H9 (cell line): ENCODE results near the gene PLEKHG3. TPM values are rescaled to one million over a fixed set of nuclear protein-coding genes. Genes with fewer than 3 reads are reported as not detected.

Experiments used
- DNase-seq: peaks from one replicate; pipeline ENCODE4 v3.0.0-alpha.2; 2017
- H2AFZ ChIP-seq: one replicate; pipeline ENCODE4 v1.6.1; 2013; ENCODE audit warnings: mild to moderate bottlenecking, low read length, control low read depth, moderate library complexity
- H2AK5ac ChIP-seq: 2 replicates; pipeline ENCODE4 v1.6.1; 2013; ENCODE audit warnings: low read length, control low read depth, mixed read lengths; ENCODE audit not compliant: insufficient read length
- H2BK120ac ChIP-seq: one replicate; pipeline ENCODE4 v1.6.1; 2013; ENCODE audit warnings: low read depth, mild to moderate bottlenecking, low read length, control low read depth, inconsistent platforms; ENCODE audit not compliant: poor library complexity, severe bottlenecking
- H2BK12ac ChIP-seq: 2 replicates; pipeline ENCODE4 v1.6.1; 2013; ENCODE audit warnings: low read length, control low read depth, mixed read lengths, low read depth; ENCODE audit not compliant: insufficient read length
- H2BK15ac ChIP-seq: 2 replicates; pipeline ENCODE4 v1.6.1; 2013; ENCODE audit warnings: low read depth, low read length, control low read depth
- H2BK20ac ChIP-seq: one replicate; pipeline ENCODE4 v1.6.1; 2013; ENCODE audit warnings: low read depth, mild to moderate bottlenecking, low read length, control low read depth, inconsistent platforms; ENCODE audit not compliant: poor library complexity, severe bottlenecking
- H2BK5ac ChIP-seq: 2 replicates; pipeline ENCODE4 v1.6.1; 2013; ENCODE audit warnings: low read length, control low read depth, mixed read lengths; ENCODE audit not compliant: insufficient read length
- H3K14ac ChIP-seq: 2 replicates; pipeline ENCODE4 v1.6.1; 2013; ENCODE audit warnings: low read length, control low read depth; ENCODE audit not compliant: insufficient read depth
- H3K18ac ChIP-seq: 2 replicates; pipeline ENCODE4 v1.6.1; 2013; ENCODE audit warnings: low read depth, mild to moderate bottlenecking, mixed read lengths, low read length, control low read depth; ENCODE audit not compliant: insufficient read length
- H3K23ac ChIP-seq: 2 replicates; pipeline ENCODE4 v1.6.1; 2013; ENCODE audit warnings: low read length, control low read depth, mixed read lengths, low read depth; ENCODE audit not compliant: insufficient read length
- H3K23me2 ChIP-seq: 2 replicates; pipeline ENCODE4 v1.6.1; 2013; ENCODE audit warnings: low read depth, mild to moderate bottlenecking, mixed read lengths, low read length, control low read depth; ENCODE audit not compliant: insufficient read length, poor library complexity, severe bottlenecking
- H3K27ac ChIP-seq: 2 replicates; pipeline ENCODE4 v1.5.1; 2013; ENCODE audit warnings: low read length, control low read depth, mixed read lengths, low read depth; ENCODE audit not compliant: insufficient read length
- H3K27me3 ChIP-seq: 2 replicates; pipeline ENCODE4 v1.6.1; 2013; ENCODE audit warnings: low read length, control low read depth, inconsistent platforms; ENCODE audit not compliant: insufficient read depth
- H3K4ac ChIP-seq: 2 replicates; pipeline ENCODE4 v1.6.1; 2013; ENCODE audit warnings: low read depth, mild to moderate bottlenecking, control low read depth, inconsistent platforms, low read length, moderate library complexity
- H3K4me1 ChIP-seq: 2 replicates; pipeline ENCODE4 v1.6.1; 2013; ENCODE audit warnings: low read length, control low read depth, inconsistent platforms; ENCODE audit not compliant: insufficient read depth
- H3K4me2 ChIP-seq: 2 replicates; pipeline ENCODE4 v1.6.1; 2013; ENCODE audit warnings: low read length, control low read depth, mixed read lengths; ENCODE audit not compliant: insufficient read length, insufficient read depth
- H3K56ac ChIP-seq: 2 replicates; pipeline ENCODE4 v1.6.1; 2013; ENCODE audit warnings: low read depth, mild to moderate bottlenecking, mixed read lengths, low read length, control low read depth; ENCODE audit not compliant: insufficient read length
- H3K79me1 ChIP-seq: 2 replicates; pipeline ENCODE4 v1.6.1; 2013; ENCODE audit warnings: low read depth, mild to moderate bottlenecking, moderate library complexity, low read length, control low read depth, inconsistent platforms; ENCODE audit not compliant: insufficient read depth, poor library complexity, severe bottlenecking
- H3K79me2 ChIP-seq: 2 replicates; pipeline ENCODE4 v1.6.1; 2013; ENCODE audit warnings: low read length, control low read depth, inconsistent platforms; ENCODE audit not compliant: insufficient read depth
- H3K9ac ChIP-seq: 2 replicates; pipeline ENCODE4 v1.6.1; 2013; ENCODE audit warnings: low read length, control low read depth, mixed read lengths; ENCODE audit not compliant: insufficient read length; ENCODE audit errors: extremely low read depth
- H3K9me3 ChIP-seq: one replicate; pipeline ENCODE4 v1.6.1; 2013; ENCODE audit warnings: low read depth, low read length, inconsistent platforms; ENCODE audit not compliant: control insufficient read depth
- H3T11ph ChIP-seq: one replicate; pipeline ENCODE4 v1.6.1; 2013; ENCODE audit warnings: mild to moderate bottlenecking, low read length, control low read depth, inconsistent platforms
- H4K20me1 ChIP-seq: one replicate; pipeline ENCODE4 v1.6.1; 2013; ENCODE audit not compliant: control insufficient read depth, insufficient read length, insufficient read depth
- H4K5ac ChIP-seq: 2 replicates; pipeline ENCODE4 v1.6.1; 2013; ENCODE audit warnings: low read depth, mild to moderate bottlenecking, mixed read lengths, low read length, control low read depth; ENCODE audit not compliant: insufficient read length
- H4K8ac ChIP-seq: replicated peaks from 2 replicates; pipeline ENCODE4 v1.6.1; 2013; ENCODE audit warnings: low read length, control low read depth, mixed read lengths, low read depth; ENCODE audit not compliant: insufficient read length
- H4K91ac ChIP-seq: 2 replicates; pipeline ENCODE4 v1.6.1; 2013; ENCODE audit warnings: low read depth, mild to moderate bottlenecking, moderate library complexity, mixed read lengths, low read length, control low read depth; ENCODE audit not compliant: insufficient read length
- H3K27ac Mint-ChIP-seq, 3 experiments: 2 replicates in 2 of 3; 3 replicates in 1 of 3; pipeline ENCODE4 v1.8.0; 2020 to 2021; ENCODE audit warnings: mixed read lengths in 3 of 3, mild to moderate bottlenecking in 1 of 3, moderate library complexity in 1 of 3
- H3K27me3 Mint-ChIP-seq: 2 replicates; pipeline ENCODE4 v1.8.0; 2021; ENCODE audit warnings: low read depth, mild to moderate bottlenecking, moderate library complexity, mixed read lengths
- H3K36me3 Mint-ChIP-seq, 3 experiments: 2 replicates in 2 of 3; 3 replicates in 1 of 3; pipeline ENCODE4 v1.8.0; 2020 to 2021; ENCODE audit warnings: low read depth in 3 of 3, mixed read lengths in 3 of 3; ENCODE audit not compliant: insufficient read depth in 1 of 3
- H3K4me1 Mint-ChIP-seq, 2 experiments: 2 replicates each; pipeline ENCODE4 v1.8.0; 2020; ENCODE audit warnings: mixed read lengths in 2 of 2
- H3K4me3 Mint-ChIP-seq, 2 experiments: 2 replicates in 1 of 2; 3 replicates in 1 of 2; pipeline ENCODE4 v1.8.0; 2020 to 2021; ENCODE audit warnings: mild to moderate bottlenecking in 2 of 2, mixed read lengths in 2 of 2, moderate library complexity in 1 of 2
- H3K9me3 Mint-ChIP-seq, 2 experiments: 2 replicates in 1 of 2; 3 replicates in 1 of 2; pipeline ENCODE4 v1.8.0; 2020; ENCODE audit warnings: mild to moderate bottlenecking in 2 of 2, mixed read lengths in 2 of 2, moderate library complexity in 1 of 2
- CTCF ChIP-seq: fragments of 200-600 bp; sonication (generic); conservative IDR thresholded peaks from 3 replicates; pipeline ENCODE4 v1.8.0; 2021; ENCODE audit warnings: antibody characterized with exemption, mild to moderate bottlenecking
- WGBS: extraction: QIAGEN DNeasy Blood & Tissue Kit; methylation state at CpG from one replicate; pipeline ENCODE4 v1.1.7; 2013; ENCODE audit warnings: missing lambda C conversion rate, low lambda C conversion rate, mixed read lengths; ENCODE audit not compliant: insufficient read length; ENCODE audit errors: extremely low coverage; 5-methylcytosine and 5-hydroxymethylcytosine counted together
- total RNA-seq: library from RNA; stranded (reverse); gene quantifications from 2 replicates; pipeline ENCODE4 v1.2.1, GENCODE V29; 2021

The PLEKHG3 gene
- total RNA-seq, 1 experiment from 2014 or later = 48.5 TPM

- Histone ChIP-seq H2BK15ac (no peak overlapping the region), H3K18ac (no peak overlapping the region), H3K9me3 (no peaks in the 10 kb centered on the region), H2BK12ac (no peak overlapping the region), H3K4ac (no peak overlapping the region), H3T11ph (no peak overlapping the region), H3K27ac (no peak overlapping the region), H3K9ac (no peak overlapping the region), H2AK5ac (no peak overlapping the region), H4K20me1 (no peaks in the 10 kb centered on the region), H3K4me1 (no peaks in the 10 kb centered on the region), H2BK20ac (no peak overlapping the region), H3K56ac (no peak overlapping the region), H3K14ac (no peak overlapping the region; the same call in 1 of the 2 replicates), H4K5ac (no peak overlapping the region), H3K4me2 (no peak overlapping the region), H3K27me3 (no peaks in the 10 kb centered on the region), H3K79me1 (no peaks in the 10 kb centered on the region), H3K79me2 (no peaks in the 10 kb centered on the region), H3K23me2 (no peaks in the 10 kb centered on the region), H2AFZ (no peak overlapping the region), H2BK5ac (no peak overlapping the region), H2BK120ac (no peak overlapping the region), H4K91ac (no peak overlapping the region), H4K8ac (no peak overlapping the region), H3K23ac (no peak overlapping the region)
- no CpG with 5 or more reads among the region's 10 CpGs for WGBS
- Mint-ChIP-seq H3K4me1 (peaks cover 7 to 8% of the 10 kb centered on the region in 2 experiments), H3K4me3 (no peak overlapping the region), H3K27ac (no peak overlapping the region), H3K27me3 (no peaks in the 10 kb centered on the region; the same call in none of the 2 replicates), H3K9me3 (peaks cover 3% of the 10 kb centered on the region in 2 experiments; a peak in 3 of 5 replicates), H3K36me3 (peaks cover 0 to 10% (median 0%) of the 10 kb centered on the region in 3 experiments; a peak in 2 of 7 replicates)
- no peak for DNase-seq
- TF ChIP-seq CTCF = no peak
These were observed 49.3 kb upstream of the PLEKHG3 start for GRCh38 chr14:64654901-64655300.
